GM12875 (cell line): ENCODE measurements around the gene C5.
A peak's percentile ranks its signal among the peaks of the same experiment; 100 is the strongest.

Source experiments
- H3K4me3 ChIP-seq: one replicate; pipeline ENCODE4 v1.5.1; 2011; ENCODE audit warnings: low read depth, low read length, control low read depth
- CTCF ChIP-seq: IDR thresholded peaks from 2 replicates; pipeline ENCODE4 v1.5.1; 2011; ENCODE audit warnings: low read depth, mild to moderate bottlenecking, control low read depth, inconsistent platforms, low read length, moderate library complexity, borderline replicate concordance; ENCODE audit not compliant: insufficient read depth

C5 gene

DNA sequence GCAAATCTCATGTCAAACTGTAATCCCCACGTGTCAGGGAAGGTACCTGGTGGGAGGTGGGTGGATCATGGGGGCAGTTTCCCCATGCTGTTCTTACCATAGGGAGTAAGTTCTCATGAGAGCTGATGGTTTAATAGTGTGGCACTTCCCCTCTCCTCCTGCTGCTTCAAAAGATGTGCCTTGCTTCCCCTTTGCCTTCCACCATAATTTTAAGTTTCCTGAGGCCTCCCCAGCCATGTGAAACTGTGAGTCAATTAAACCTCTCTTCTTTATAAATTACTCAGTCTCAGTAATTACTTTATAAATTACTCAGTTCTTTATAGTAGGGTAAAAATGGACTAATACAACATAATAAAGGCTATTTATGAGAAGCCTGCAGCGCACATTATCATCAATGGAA lies 17.6 kb upstream of the C5 start:
- H3K4me3 ChIP-seq, result no peak overlapping the region
- no peak for TF ChIP-seq CTCF

GRCh38 chr9:121066850-121067249 lies 16.8 kb upstream of the C5 start:
- H3K4me3 ChIP-seq, result no peak overlapping the region
- no peak for TF ChIP-seq CTCF

GRCh38 chr9:121059998-121060636 lies 10.0 kb upstream of the C5 start:
- no peak overlapping the region for H3K4me3 ChIP-seq
- peak; percentile 54; the same call in 1 of the 2 replicates for TF ChIP-seq CTCF

- TF ChIP-seq CTCF, result no peak
- H3K4me3 ChIP-seq, result no peak overlapping the region
Observed at GRCh38 chr9:121059513-121059912, 9.4 kb upstream of the C5 start.

DNA sequence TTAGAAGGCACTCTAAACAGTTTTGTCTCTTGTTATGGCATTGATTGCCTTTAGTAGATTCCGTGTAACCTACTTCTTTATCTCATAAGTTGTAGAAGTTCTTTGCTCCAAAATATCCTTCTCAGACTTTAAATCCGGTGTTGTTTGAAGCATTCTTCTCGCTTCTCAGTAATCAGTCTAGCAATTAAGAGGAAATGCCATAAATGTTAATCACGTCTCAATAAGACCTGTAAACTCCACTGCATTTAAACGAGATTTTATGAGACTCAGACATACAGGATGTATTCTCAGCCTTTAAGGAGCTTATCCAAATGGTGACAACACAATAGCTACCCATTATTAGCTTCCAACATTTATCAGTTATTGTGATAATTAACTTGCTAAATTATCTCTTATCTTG lies 7.7 kb upstream of the C5 start:
- H3K4me3 ChIP-seq, result no peak overlapping the region
- no peak for TF ChIP-seq CTCF

DNA sequence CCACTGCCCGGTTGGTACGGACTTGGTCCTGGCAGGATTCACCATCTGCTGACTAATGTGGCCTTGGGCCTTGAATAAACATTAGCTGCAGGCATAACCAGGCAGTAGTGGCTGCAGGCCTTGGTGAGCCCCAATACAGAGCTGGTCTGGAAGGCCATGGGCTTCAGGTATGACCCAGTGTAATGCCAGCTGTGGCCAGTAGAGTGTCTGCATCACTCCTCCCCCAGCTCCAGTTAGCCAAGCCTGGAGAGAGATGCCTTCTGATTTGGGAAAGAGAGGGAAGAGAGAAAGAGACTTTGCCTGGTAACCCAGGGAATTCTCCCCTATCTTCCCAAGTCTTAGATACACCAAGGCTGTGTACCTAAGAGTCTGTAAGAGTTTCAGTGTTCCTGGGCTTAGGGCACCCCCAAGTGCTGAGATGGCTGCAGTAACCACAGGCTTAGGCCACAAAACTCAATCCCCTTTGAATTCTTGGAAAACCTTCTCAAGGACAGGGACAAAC lies 5.6 kb upstream of the C5 start:
- peak; percentile 79 for TF ChIP-seq CTCF
- H3K4me3 ChIP-seq, result no peak overlapping the region

DNA sequence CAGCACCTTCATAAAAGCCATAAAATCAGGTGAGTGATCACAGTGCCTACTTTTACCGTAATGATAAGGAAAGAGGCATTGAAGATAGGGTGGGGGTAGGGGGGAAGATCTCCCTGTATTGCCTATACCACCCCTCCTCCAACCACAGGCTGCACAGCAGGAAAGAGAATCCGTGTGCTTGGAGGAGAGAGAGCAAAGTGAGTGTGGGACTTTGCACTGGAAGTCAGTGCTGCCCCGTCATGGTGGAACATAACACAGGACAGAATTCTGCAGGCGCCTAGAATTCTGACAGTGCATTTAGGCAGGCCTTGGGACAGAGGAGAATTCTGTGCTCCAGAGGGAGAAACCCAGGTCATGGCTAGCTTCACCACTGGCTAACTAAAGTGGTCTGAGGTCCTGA lies 3.5 kb upstream of the C5 start:
- TF ChIP-seq CTCF, result no peak
- no peak overlapping the region for H3K4me3 ChIP-seq
